T-helper 17 cell (primary cell): ENCODE data around the gene COL4A2. TPM values are rescaled to one million over a fixed set of nuclear protein-coding genes. Genes with fewer than 3 reads are reported as not detected.

Source experiments
- ATAC-seq: fragments of 150-1000 bp; cut with Tn5 transposase; 2 replicates; pipeline ENCODE4 v1.10.0; 2021; ENCODE audit warnings: mild to moderate bottlenecking, moderate library complexity
- DNase-seq, 3 donors: peaks; one replicate each; pipeline versions ENCODE4 v3.0.0 to v3.0.0-alpha.2; 2020 to 2021
- H3K9me3 ChIP-seq: one replicate; pipeline ENCODE4 v1.7.0; 2013; ENCODE audit warnings: low read length, mild to moderate bottlenecking; ENCODE audit not compliant: control insufficient read depth, poor library complexity, severe bottlenecking
- H3K27ac Mint-ChIP-seq: one replicate; pipeline ENCODE4 v1.8.0; 2022; ENCODE audit warnings: mild to moderate bottlenecking, moderate library complexity, mixed read lengths
- H3K27me3 Mint-ChIP-seq: one replicate; pipeline ENCODE4 v1.8.0; 2022; ENCODE audit warnings: mixed read lengths
- H3K36me3 Mint-ChIP-seq: one replicate; pipeline ENCODE4 v1.8.0; 2022; ENCODE audit warnings: low read depth, mixed read lengths
- H3K4me1 Mint-ChIP-seq: one replicate; pipeline ENCODE4 v1.8.0; 2022; ENCODE audit warnings: mild to moderate bottlenecking, mixed read lengths
- H3K4me3 Mint-ChIP-seq: one replicate; pipeline ENCODE4 v1.8.0; 2022; ENCODE audit warnings: mild to moderate bottlenecking, moderate library complexity, mixed read lengths
- total RNA-seq, 4 donors: library from RNA in 2 of 4; stranded (reverse) in 2 of 4; gene quantifications; one replicate each; pipeline ENCODE4 v1.2.3 and lab custom pipeline; 2022 to 2026

COL4A2 gene
- total RNA-seq, 2 donors from 2014 or later, result 0.07 to 1.9 TPM

GRCh38 chr13:110405597-110406450 is 98.7 kb downstream of the COL4A2 start:
- DNase-seq, result no peak
- Mint-ChIP-seq H3K4me3 (no peak overlapping the region), H3K27me3 (peaks cover 85% of the 10 kb centered on the region), H3K27ac (no peak overlapping the region), H3K36me3 (peaks cover 7% of the 10 kb centered on the region), H3K4me1 (peaks cover 3% of the 10 kb centered on the region)
- ATAC-seq, result no peak
- no peaks in the 10 kb centered on the region for H3K9me3 ChIP-seq

- Mint-ChIP-seq H3K4me1 (peaks cover 3% of the 10 kb centered on the region), H3K4me3 (no peak overlapping the region), H3K27ac (no peak overlapping the region), H3K27me3 (peaks cover 86% of the 10 kb centered on the region), H3K36me3 (peaks cover 7% of the 10 kb centered on the region)
- no peaks in the 10 kb centered on the region for H3K9me3 ChIP-seq
- no peak for ATAC-seq
- no peak for DNase-seq
Measured at GRCh38 chr13:110407021-110407420, 99.9 kb downstream of the COL4A2 start.

GRCh38 chr13:110407531-110407930 is 100.4 kb downstream of the COL4A2 start:
- Mint-ChIP-seq H3K36me3 (peaks cover 7% of the 10 kb centered on the region), H3K27ac (no peak overlapping the region), H3K4me3 (no peak overlapping the region), H3K27me3 (peaks cover 86% of the 10 kb centered on the region), H3K4me1 (peaks cover 7% of the 10 kb centered on the region)
- ATAC-seq, result no peak
- no peaks in the 10 kb centered on the region for H3K9me3 ChIP-seq
- DNase-seq, result no peak

GRCh38 chr13:110408286-110408685 is 101.2 kb downstream of the COL4A2 start:
- Mint-ChIP-seq H3K4me1 (peaks cover 9% of the 10 kb centered on the region), H3K36me3 (peaks cover 7% of the 10 kb centered on the region), H3K27ac (no peak overlapping the region), H3K4me3 (no peak overlapping the region), H3K27me3 (peaks cover 85% of the 10 kb centered on the region)
- H3K9me3 ChIP-seq, result no peaks in the 10 kb centered on the region
- DNase-seq (no peak), ATAC-seq (no peak)

- Mint-ChIP-seq H3K27me3 (peaks cover 83% of the 10 kb centered on the region), H3K36me3 (peaks cover 4% of the 10 kb centered on the region), H3K27ac (no peak overlapping the region), H3K4me3 (no peak overlapping the region), H3K4me1 (peaks cover 6% of the 10 kb centered on the region)
- no peak for DNase-seq
- ATAC-seq, result no peak
- H3K9me3 ChIP-seq, result no peaks in the 10 kb centered on the region
Measured at GRCh38 chr13:110409581-110409992, 102.5 kb downstream of the COL4A2 start.

- Mint-ChIP-seq H3K4me1 (peaks cover 6% of the 10 kb centered on the region), H3K36me3 (peaks cover 3% of the 10 kb centered on the region), H3K27ac (no peak overlapping the region), H3K27me3 (peaks cover 82% of the 10 kb centered on the region), H3K4me3 (no peak overlapping the region)
- ATAC-seq, result no peak
- H3K9me3 ChIP-seq, result no peaks in the 10 kb centered on the region
- no peak for DNase-seq
Measured at GRCh38 chr13:110410000-110410399, 102.9 kb downstream of the COL4A2 start.

- Mint-ChIP-seq H3K27me3 (peaks cover 79% of the 10 kb centered on the region), H3K4me1 (peaks cover 6% of the 10 kb centered on the region), H3K27ac (no peak overlapping the region), H3K36me3 (peaks cover 3% of the 10 kb centered on the region), H3K4me3 (no peak overlapping the region)
- H3K9me3 ChIP-seq, result no peaks in the 10 kb centered on the region
- DNase-seq (no peak), ATAC-seq (no peak)
Measured at GRCh38 chr13:110410936-110411687, 104.0 kb downstream of the COL4A2 start.

GRCh38 chr13:110411688-110412059 is 104.6 kb downstream of the COL4A2 start:
- DNase-seq (no peak), ATAC-seq (no peak)
- H3K4me3 Mint-ChIP-seq, result no peak overlapping the region
- no peaks in the 10 kb centered on the region for H3K9me3 ChIP-seq
- H3K36me3 Mint-ChIP-seq, result peaks cover 3% of the 10 kb centered on the region
- peaks cover 82% of the 10 kb centered on the region for H3K27me3 Mint-ChIP-seq
- H3K27ac Mint-ChIP-seq, result no peak overlapping the region
- peaks cover 6% of the 10 kb centered on the region for H3K4me1 Mint-ChIP-seq

GRCh38 chr13:110412132-110412914 is 105.2 kb downstream of the COL4A2 start:
- no peak overlapping the region for H3K4me3 Mint-ChIP-seq
- DNase-seq, result peak in 2 of 3 donors; percentile 19 to 38
- H3K36me3 Mint-ChIP-seq, result peaks cover 5% of the 10 kb centered on the region
- peaks cover 82% of the 10 kb centered on the region for H3K27me3 Mint-ChIP-seq
- ATAC-seq, result peak; percentile 78
- no peaks in the 10 kb centered on the region for H3K9me3 ChIP-seq
- H3K27ac Mint-ChIP-seq, result no peak overlapping the region
- peaks cover 7% of the 10 kb centered on the region for H3K4me1 Mint-ChIP-seq

GRCh38 chr13:110413016-110413675 is 106.1 kb downstream of the COL4A2 start:
- H3K4me3 Mint-ChIP-seq, result no peak overlapping the region
- H3K36me3 Mint-ChIP-seq, result peaks cover 5% of the 10 kb centered on the region
- ATAC-seq (no peak), DNase-seq (no peak)
- H3K27me3 Mint-ChIP-seq, result peaks cover 82% of the 10 kb centered on the region
- no peak overlapping the region for H3K27ac Mint-ChIP-seq
- peaks cover 9% of the 10 kb centered on the region for H3K4me1 Mint-ChIP-seq
- no peaks in the 10 kb centered on the region for H3K9me3 ChIP-seq

- Mint-ChIP-seq H3K27ac (no peak overlapping the region), H3K36me3 (peaks cover 5% of the 10 kb centered on the region), H3K4me1 (peaks cover 9% of the 10 kb centered on the region), H3K4me3 (no peak overlapping the region), H3K27me3 (peaks cover 84% of the 10 kb centered on the region)
- H3K9me3 ChIP-seq, result no peaks in the 10 kb centered on the region
- DNase-seq, result no peak
- ATAC-seq, result no peak
Measured at GRCh38 chr13:110413676-110414040, 106.6 kb downstream of the COL4A2 start.

GRCh38 chr13:110414283-110414682 is 107.2 kb downstream of the COL4A2 start:
- Mint-ChIP-seq H3K4me3 (no peak overlapping the region), H3K27ac (no peak overlapping the region), H3K4me1 (peaks cover 9% of the 10 kb centered on the region), H3K27me3 (peaks cover 89% of the 10 kb centered on the region), H3K36me3 (peaks cover 5% of the 10 kb centered on the region)
- H3K9me3 ChIP-seq, result no peaks in the 10 kb centered on the region
- no peak for ATAC-seq
- DNase-seq, result no peak

- no peak overlapping the region for H3K27ac Mint-ChIP-seq
- H3K4me3 Mint-ChIP-seq, result no peak overlapping the region
- H3K4me1 Mint-ChIP-seq, result peaks cover 9% of the 10 kb centered on the region
- ATAC-seq (no peak), DNase-seq (no peak)
- no peaks in the 10 kb centered on the region for H3K9me3 ChIP-seq
- peaks cover 91% of the 10 kb centered on the region for H3K27me3 Mint-ChIP-seq
- peaks cover 5% of the 10 kb centered on the region for H3K36me3 Mint-ChIP-seq
Measured at GRCh38 chr13:110414931-110415330, 107.8 kb downstream of the COL4A2 start.
